GM19023 (cell line): ENCODE data around the gene ADAMTSL4.
"Not testable (repeated sequence)": the region's sequence is repeated elsewhere in the genome, so short reads cannot be mapped to it uniquely, and the experiment has no call there.

Experiments
- ATAC-seq: cut with Tn5 transposase; IDR thresholded peaks from one replicate; pipeline ENCODE4 v1.9.1; 2021; ENCODE audit warnings: mild to moderate bottlenecking, moderate library complexity; ENCODE audit not compliant: unreplicated experiment

Gene ADAMTSL4

DNA sequence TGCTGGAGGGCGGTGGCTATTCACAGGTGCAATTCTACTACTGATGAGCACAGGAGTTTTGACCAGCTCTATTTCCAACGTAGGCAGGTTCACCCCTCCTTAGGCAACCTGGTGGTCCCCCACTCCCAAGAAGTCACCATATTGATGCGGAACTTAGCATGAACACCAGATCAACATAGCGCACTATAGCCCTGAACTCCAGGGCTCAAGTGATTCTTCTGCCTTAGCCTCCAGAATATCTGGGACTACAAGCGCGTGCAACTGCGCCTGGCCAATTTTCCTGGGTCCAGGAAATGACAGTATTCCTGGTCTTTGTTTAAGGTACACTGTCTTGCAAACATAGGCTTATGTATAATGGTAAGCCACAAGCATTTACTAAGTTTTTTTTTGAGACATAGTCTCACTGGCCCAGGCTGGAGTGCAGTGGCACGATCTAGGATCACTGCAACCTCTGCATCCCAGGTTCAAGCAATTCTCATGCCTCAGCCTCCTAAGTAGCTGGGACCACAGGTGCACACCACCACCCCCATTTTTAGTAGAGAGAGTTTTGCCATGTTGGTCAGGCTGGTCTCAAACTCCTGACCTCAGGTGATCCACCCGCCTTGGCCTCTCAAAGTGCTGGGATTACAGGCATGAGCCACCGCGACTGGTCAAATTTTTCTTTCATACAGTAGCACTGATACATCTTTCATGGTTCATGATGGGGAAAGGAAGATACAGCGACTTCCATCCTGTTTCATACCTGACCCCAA is 17.6 kb downstream of the ADAMTSL4 start:
- no peak for ATAC-seq

DNA sequence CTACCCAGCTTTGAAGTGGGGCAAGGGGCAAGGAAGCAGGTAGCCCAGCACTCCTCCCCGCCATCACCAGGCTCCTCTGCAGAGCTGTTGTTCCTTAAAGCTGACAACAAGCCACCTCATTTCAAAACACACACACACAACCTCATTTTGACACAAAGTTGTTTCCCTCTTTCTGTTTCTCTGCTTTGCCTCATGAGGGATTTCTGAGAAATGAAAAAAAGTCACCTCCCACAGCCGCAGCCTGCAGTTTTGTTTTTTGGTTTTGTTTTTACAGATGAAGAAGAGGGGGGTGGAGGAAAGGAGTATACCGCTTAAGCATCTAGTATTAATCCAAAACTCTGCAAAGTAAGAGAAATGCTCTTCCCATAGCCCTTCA is 18.1 kb downstream of the ADAMTSL4 start:
- ATAC-seq = peak; percentile 26

DNA sequence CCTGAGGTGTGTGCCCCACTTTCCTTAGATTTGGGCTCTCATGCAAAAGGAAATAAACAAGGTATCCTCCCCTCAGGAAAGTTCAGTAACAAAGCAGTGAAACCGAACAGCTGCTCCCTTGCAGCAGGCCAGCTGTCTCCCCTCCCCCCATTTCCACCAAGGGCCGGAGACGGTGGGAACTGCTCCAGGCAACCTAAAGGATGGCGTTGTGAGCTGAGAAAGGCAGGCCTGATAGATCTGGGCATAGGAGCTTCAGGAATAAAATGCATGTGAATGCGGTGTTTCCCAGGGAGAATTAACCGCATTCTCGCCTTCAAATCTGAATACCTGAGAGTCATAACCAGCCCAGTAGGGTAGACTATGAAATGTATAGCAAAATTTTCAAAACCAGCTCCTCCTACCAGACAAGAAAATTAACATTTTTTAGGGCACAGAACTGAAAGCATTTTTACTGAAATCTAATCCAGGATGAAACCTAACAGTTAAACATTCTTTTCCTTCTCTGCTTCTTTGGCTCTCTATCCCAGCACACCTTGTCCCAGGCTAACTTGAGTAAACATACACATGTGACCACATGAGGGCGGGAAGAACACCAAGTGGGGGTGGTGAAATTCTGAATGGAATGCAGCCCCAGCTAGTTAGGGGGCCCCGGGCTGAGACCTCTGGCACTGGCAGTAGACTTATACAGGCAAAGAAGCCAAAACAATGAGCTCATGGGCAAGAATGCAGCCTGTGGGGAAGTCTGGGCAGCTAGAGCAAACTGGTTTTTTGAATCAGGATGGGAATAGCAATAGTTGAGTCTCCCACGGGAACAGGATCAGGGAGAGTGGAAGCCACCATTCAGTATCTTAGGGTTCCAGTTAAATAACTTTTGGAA is 18.7 kb downstream of the ADAMTSL4 start:
- peak; percentile 22 for ATAC-seq

DNA sequence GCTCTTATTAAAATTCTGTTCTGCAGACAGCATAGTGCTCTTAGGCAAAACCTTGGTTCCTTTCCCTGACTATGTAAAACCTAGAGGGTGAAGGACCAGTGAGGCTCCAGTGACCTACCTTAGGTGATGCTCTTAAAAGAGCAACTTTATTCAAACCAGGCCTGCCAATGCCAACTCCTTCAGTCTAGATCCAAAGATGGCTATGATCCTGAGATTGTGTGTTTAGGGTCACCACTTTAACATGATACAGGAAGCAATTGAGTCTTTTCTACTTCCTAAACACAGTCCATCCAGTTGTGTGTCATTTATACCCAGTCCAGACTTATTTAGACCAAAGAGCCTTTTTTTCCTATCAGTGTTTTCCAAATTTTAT is 19.4 kb downstream of the ADAMTSL4 start:
- no peak for ATAC-seq

DNA sequence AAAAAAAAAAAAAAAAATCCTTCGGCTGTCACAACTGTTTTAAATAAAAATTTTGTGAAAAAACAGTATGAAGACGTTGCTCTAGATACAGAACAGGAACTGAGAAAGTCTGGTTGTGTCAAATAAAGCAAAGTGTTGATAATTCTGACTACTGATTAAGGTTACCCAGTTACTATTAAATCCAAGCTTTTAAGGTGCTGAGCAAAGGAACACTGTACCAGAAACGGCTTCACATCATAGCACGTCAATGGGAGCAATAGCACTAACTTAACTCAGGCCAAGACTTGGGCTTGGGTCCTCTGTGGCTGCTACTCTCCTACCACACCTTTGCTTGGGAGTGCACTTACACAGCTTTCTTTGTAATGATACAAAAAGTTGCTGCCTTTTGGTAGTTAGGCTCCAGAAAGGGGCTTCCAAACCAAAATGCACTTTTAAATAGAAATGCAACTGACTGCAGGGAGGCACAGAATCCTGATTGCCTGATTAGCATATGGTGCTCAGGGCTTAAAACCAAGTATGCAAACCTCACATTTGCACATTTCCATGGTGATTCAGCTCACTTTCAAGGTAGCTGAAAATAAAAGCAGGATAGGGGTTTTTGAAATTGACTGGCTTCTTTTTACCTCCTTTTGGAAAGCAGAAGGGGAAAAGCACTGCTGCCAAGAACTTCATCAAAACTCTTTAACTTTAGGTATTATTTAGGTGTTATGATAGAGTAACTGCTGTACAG is 23.9 kb downstream of the ADAMTSL4 start:
- no peak for ATAC-seq

DNA sequence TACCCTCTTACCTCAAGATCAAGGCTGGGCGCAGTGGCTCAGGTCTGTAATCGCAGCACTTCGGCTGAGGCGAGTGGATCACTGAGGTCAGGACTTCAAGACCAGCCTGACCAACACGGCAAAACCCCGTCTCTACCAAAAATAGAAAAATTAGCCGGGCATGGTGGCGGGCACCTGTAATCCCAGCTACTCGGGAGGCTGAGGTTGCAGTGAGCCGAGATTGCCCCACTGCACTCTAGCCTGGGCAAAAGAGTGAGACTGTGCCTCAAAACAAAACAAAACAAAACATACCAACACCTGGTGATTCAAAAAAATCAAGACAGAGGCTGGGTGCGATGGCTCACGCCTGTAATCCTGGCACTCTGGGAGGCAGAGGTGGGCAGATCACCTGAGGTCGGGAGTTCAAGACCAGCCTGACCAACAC is 24.5 kb downstream of the ADAMTSL4 start:
- not testable (repeated sequence) for ATAC-seq

DNA sequence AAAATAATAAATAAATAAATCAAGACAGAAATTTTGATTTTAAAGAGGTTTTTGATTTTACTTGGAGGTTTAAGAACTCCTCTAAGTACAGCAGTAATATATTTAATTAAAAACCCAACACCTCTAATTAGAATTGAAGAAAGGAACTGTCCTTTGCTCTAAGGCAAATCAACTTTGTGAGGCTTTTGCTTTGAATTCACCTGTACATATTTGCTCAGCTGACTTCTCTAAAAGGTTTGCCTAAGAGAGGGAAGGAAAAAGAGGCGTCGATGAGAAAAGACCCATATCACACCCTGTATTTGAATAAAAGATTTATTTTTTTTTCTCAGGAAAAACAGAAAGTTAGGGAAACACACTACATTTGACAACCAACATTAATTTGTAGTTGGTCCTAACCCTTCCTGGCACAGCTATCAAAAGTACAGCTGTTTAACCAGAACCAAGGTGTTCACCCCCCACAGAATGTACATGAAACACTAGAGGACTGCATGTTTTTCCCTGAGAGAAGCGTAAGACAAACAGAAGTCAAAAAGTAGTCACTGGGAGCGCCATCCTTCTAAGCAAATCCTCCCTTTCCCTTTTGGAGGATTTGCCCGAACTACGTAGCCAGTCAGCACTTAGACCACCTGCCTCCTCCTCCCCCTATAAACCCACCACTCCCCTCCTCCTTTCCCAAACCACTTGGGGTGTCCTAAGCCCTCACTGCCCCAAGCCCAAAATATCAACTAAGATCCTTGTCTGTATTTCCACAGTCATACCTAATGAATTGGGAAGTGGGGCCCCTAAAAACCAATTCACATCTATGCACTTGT is 25.3 kb downstream of the ADAMTSL4 start:
- ATAC-seq = no peak

DNA sequence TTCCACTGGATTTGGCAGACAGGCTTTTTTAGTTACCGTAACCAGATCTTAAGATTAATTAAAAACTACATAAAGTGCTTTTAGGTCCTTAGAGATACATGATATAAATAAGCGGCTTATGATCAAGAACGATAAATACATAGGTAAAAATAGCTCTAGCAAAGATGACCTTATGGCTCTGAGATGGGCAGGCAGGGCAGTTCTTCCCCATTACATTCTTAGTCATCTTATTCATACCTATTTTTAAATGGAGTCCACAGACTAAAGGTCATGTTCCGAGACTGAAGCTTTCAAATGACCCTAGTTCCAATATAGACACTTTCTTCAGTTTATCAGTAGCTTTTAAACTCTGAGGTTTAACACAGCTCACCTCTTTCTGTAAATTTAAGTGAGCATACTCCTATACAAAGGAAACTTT is 25.9 kb downstream of the ADAMTSL4 start:
- ATAC-seq = no peak

DNA sequence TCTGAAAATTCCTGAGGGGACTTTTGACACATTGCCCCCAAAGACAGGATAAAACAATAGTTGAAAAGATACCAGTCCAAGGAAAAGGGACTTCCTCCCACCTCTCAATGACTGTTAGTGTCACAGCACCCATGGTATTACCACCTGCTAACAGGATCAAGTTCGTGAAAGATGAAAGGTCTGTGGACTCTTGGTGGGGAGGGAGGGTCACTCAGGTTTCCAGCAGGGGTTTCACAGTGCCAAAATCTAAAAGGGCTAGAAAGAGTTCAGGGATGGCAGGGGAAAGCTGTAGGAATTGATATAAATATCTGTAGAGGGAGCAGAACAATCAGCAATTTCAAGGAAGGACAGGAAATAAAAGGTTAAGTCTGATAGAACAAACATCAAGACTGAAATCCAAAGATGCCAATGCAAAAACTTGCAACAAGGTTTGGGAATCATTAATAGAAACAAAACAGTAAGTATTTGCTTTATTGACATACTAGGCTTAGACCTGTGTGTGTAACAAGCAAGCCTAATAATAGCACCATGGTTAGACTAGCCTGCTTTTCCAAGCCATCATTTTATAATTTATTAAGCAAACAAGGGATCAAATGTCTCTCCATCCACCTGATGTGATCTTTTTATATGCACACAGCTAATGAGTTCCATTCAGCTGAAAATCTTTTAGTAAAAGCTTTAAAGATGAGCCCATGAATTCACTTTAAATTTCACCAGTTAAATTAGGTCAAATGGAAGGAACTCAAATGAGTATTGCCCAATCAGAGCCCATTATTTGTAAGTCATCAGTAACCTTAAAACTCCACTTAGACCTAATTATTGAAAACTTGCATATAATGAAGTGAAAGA is 26.5 kb downstream of the ADAMTSL4 start:
- no peak for ATAC-seq

DNA sequence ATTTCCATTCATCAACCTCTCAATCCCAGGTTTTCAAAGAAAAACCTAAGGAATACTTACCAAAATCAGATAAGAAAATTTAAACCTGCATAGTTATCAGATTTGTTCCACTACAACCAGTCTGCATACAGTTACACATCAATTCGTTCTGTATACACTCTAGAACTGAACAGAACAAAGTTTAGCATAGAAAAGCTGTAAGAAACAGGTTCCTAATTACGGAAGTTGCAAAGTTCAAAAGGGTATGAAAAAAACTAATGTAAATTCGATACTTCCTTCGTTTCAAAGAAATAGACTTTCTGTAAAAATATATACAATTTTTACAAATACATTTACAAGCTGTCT is 27.1 kb downstream of the ADAMTSL4 start:
- no peak for ATAC-seq

DNA sequence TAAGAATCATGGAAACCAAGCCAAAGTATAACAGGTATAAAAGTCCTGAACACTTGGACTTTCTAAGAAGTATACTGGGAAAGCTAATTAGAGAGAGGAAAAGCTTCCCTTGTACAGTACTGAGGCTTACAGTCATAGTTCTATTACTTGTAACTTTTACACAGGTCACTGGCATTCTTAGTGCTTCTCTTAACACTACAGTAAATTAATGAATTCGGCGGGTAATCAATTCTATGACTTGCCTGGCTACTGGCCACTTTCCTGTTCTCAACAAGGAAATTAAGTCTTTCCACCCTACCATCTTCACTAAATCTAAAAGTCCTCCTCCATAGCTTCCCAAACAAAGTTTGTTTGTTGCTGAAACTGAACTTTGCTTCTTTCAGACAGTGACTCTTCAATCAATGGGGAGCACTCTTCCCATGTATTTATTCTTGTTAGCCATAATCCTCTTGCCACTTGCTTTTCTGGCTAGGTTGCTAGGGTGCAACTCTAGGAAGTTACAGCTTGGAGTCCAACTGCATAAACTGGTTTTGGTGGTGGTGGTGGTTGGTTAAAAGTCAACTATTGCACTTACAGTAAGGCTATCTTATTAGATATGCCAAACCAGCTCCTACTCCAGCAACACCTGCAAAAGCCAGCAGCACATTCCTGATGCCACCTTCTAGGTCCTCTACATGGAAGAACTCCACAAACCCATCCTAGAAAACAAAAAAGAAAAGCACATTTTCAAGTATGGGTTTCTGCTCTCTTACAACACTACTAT is 27.8 kb downstream of the ADAMTSL4 start:
- no peak for ATAC-seq

DNA sequence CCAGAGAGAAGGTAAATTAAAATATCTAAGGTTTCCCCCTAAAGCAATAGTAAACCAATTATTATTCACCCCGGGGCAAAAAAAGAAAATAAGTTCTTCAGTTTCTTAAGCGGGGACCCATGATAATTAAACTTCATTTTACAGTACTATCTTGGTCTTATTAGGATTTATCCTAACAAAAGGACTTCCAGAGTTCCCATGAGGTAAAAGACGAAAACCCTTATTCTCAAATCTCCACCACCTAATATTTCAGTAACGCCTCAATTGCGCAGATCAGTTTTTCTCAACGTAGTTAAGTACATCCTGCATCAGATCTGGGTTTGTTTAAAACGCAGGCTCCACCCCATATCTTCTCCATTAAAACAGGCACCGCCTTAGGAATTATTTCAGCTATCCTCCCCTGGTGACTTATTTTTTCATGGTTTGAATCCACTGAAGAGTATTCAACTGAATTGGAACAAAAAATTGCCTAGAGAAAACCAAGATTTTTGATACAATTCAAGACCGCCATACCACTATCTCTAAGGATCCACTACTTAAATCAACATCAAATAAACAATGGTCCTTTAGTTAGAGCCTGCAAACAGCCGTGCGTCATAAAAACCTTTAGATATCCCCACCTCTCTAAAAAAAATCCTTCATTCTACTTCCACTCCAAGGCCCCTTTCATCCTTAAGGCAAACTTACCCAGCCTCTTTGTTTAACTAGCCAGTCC is 28.5 kb downstream of the ADAMTSL4 start:
- no peak for ATAC-seq

DNA sequence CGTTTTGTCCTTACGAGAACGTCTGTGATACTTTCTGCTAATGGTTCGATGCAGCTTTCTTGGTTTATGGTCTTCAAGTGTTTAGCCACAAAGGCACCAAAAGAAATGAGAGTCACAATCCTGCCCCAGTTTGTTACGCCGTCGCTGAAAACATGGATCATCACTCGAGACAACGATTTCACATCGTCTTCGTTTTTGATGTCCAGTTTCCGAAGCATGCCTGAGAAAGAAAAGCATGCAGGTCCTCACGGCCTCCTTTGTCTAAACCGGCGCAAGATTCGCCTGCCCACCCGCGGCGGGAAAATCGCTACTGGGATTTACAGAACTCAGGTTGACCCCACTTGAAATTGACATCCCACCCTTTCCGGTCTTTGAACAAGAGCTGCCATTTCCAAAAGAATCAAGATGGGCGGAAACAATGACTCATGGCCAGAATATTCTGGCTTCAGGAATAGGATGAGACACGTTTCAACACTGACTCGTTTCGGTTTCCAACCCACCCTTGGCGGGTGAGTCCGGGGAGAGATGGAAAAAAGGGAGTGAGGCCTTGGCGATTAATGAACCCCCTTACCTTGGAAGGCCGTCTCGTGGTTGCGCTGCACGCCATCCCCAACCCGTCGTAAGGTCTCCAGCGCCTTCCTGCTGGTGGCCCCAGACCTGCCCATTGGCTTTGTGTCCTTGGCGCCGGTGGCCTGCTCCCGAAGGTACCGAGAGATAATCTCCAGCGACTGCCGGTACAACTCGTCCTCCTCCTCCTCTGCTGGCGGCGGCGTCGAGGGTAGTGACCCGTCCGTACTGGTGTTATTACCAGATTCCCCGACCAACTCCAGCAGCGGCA is 29.3 kb downstream of the ADAMTSL4 start:
- peak; percentile 5 for ATAC-seq

DNA sequence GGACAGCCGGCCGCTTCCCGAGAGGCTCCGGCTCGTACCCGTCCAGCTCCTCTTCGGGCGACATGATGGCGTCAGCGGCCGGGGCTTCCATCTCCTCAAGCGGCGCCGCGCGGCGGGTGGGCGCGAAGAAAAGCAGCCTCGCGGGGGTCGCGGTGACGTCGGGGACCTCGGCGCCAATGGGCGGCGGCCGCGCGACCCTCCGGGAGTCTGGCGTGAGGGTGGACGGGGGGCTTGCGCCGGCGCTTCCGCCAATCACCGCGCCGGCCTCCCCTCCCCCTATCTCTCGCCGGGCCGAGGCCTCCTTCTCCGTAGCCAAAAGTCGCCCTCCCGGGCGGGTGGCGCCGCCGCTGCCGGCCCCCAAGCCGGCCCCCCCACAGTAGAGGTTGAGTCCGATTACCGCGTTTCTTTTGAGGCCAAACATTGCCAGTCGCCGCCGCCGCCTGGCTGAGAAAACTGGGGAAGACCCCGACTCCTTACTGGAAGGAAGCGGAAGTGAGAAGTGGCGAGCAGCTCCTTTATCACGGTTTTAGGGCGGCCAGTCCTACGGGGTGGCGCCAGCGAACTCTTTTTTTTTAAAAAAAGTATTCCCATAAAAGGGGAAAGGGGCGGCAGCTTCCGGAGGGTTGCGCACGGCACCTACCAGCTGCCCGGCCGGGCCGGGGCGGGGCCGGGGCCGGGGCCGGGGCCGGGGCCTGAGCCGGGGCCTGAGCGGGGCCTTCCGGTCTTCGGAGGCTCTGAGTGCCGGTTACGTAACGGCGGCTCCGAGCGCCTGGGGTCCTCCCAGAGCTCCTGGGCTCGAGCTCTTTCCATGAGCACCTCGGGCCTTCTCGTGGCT is 30.1 kb downstream of the ADAMTSL4 start, which contains the start of gene MCL1:
MCL1 (minus strand) TSS at position 501 of the 835 bp plus-strand sequence; CDS start at position 421, 80 bp downstream.
- ATAC-seq = peak; percentile 85

DNA sequence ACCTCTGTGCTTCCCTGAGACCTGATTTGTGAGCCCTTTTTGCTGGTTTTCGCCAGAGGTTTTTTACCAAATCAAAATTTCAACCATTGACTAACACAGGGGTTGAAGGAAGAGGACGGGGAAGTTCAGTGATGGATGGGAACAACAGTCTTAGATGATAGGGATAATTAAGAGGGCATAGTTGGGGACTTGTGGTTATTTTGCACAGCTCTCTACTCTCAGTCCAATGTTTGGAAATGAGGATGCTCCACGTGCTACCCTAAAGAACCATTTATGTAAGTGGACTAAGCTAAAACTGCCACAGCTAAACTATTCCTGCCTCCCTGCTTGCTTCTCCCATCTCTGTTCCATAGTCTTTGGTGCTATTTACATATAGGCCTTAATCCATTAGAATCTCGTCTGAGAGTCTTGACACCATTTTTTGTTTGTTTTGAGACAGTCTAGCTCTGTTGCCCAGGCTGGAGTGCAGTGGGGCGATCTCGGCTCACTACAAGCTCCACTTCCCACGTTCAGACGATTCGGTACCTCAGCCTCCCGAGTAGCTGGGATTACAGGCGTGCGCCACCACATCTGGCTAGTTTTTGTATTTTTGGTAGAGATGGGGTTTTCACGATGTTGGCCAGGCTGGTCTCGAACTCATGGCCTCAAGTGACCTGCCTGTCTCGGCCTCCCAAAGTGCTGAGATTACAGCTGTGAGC is 30.9 kb downstream of the ADAMTSL4 start:
- no peak for ATAC-seq

DNA sequence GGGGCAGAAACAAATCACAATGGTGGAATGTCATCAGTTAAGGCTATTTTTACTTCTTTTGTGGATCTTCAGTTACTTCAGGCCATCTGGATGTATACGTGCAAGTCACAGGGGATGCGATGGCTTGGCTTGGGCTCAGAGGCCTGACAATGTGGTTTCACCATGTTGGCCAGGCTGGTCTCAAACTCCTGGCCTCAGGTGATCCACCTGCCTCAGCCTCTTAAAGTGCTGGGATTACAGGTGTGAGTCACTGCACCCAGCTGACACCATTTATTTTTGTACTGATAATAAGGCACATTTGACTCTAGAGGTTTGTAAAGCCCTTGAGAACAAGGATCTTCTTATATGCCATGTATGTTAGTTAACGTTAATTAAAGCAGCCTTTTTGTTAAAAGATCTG is 31.8 kb downstream of the ADAMTSL4 start:
- not testable (repeated sequence) for ATAC-seq
